SK-N-SH treated with all-trans-retinoic acid at 6 μM for 48 hours (cell line): ENCODE measurements around the gene C19orf53.

Experiments used
- ATAC-seq: fragments of 200-7000 bp; cut with Tn5 transposase; 3 replicates; pipeline ENCODE4 v1.9.1; 2020; ENCODE audit warnings: mild to moderate bottlenecking, moderate library complexity
- ARNTL ChIP-seq: fragments of 450-650 bp; formaldehyde crosslinking; IDR thresholded peaks from 2 replicates; pipeline ENCODE4 v1.5.0; 2020; ENCODE audit warnings: low read depth, mild to moderate bottlenecking, moderate library complexity, borderline replicate concordance
- BACH2 ChIP-seq: fragments of 250-450 bp; sonication (Bioruptor Pico); IDR thresholded peaks from 2 replicates; pipeline ENCODE4 v1.9.0; 2021; ENCODE audit warnings: mild to moderate bottlenecking, borderline replicate concordance
- CSDC2 ChIP-seq: fragments of 250-450 bp; sonication (Bioruptor Pico); IDR thresholded peaks from 2 replicates; pipeline ENCODE4 v1.5.0; 2020; ENCODE audit warnings: mild to moderate bottlenecking, moderate library complexity
- ESRRG ChIP-seq: fragments of 250-450 bp; sonication (Bioruptor Pico); IDR thresholded peaks from 2 replicates; pipeline ENCODE4 v1.6.1; 2021; ENCODE audit warnings: mild to moderate bottlenecking
- GLIS3 ChIP-seq: fragments of 250-450 bp; sonication (Bioruptor Pico); IDR thresholded peaks from 2 replicates; pipeline ENCODE4 v1.5.0; 2020; ENCODE audit warnings: mild to moderate bottlenecking, moderate library complexity
- ISL1 ChIP-seq: fragments of 250-450 bp; sonication (Bioruptor Pico); IDR thresholded peaks from 2 replicates; pipeline ENCODE4 v2.1.2; 2022; ENCODE audit warnings: mild to moderate bottlenecking, moderate library complexity
- OSR1 ChIP-seq: fragments of 250-450 bp; sonication (Bioruptor Pico); IDR thresholded peaks from 2 replicates; pipeline ENCODE4 v1.8.0; 2022; ENCODE audit warnings: moderate library complexity, mild to moderate bottlenecking, inconsistent platforms
- PPARA ChIP-seq: fragments of 250-450 bp; sonication (Bioruptor Pico); IDR thresholded peaks from 2 replicates; pipeline ENCODE4 v1.5.0; 2020; ENCODE audit warnings: mild to moderate bottlenecking, borderline replicate concordance
- RARB ChIP-seq: fragments of 250-450 bp; sonication (Bioruptor Pico); IDR thresholded peaks from 2 replicates; pipeline ENCODE4 v1.8.0; 2021; ENCODE audit warnings: mild to moderate bottlenecking, moderate library complexity
- SNAI2 ChIP-seq: fragments of 250-450 bp; sonication (Bioruptor Pico); IDR thresholded peaks from 2 replicates; pipeline ENCODE4 v1.5.0; 2020; ENCODE audit warnings: mild to moderate bottlenecking, moderate library complexity
- TCF4 ChIP-seq: fragments of 250-450 bp; sonication (Bioruptor Pico); IDR thresholded peaks from 2 replicates; pipeline ENCODE4 v1.8.0; 2021; ENCODE audit warnings: mild to moderate bottlenecking, moderate library complexity, borderline replicate concordance
- ZC3H10 ChIP-seq: fragments of 250-450 bp; sonication (Bioruptor Pico); IDR thresholded peaks from 2 replicates; pipeline ENCODE4 v1.5.1; 2021; ENCODE audit warnings: mild to moderate bottlenecking, moderate library complexity
- ZFP3 ChIP-seq: fragments of 250-450 bp; sonication (Bioruptor Pico); IDR thresholded peaks from 2 replicates; pipeline ENCODE4 v1.5.0; 2020; ENCODE audit warnings: mild to moderate bottlenecking, moderate library complexity
- ZFP30 ChIP-seq: fragments of 450-650 bp; formaldehyde crosslinking; IDR thresholded peaks from 2 replicates; pipeline ENCODE4 v1.5.0; 2022; ENCODE audit warnings: mild to moderate bottlenecking, moderate library complexity
- ZNF565 ChIP-seq: fragments of 450-650 bp; formaldehyde crosslinking; conservative IDR thresholded peaks from 2 replicates; pipeline ENCODE4 v1.5.0; 2020; ENCODE audit warnings: low read depth, mild to moderate bottlenecking, moderate library complexity
- ZNF70 ChIP-seq: fragments of 450-650 bp; formaldehyde crosslinking; IDR thresholded peaks from 2 replicates; pipeline ENCODE4 v1.5.0; 2020; ENCODE audit warnings: mild to moderate bottlenecking, moderate library complexity
- ZNF8 ChIP-seq: fragments of 450-650 bp; formaldehyde crosslinking; IDR thresholded peaks from 2 replicates; pipeline ENCODE4 v1.5.0; 2020; ENCODE audit warnings: mild to moderate bottlenecking, moderate library complexity
- TF ChIP-seq, protein P1 (sequence below): fragments of 250-450 bp; sonication (Bioruptor Pico); IDR thresholded peaks from 2 replicates; pipeline ENCODE4 v1.5.1; 2021; ENCODE audit warnings: mild to moderate bottlenecking, moderate library complexity
- TF ChIP-seq, protein P2 (sequence below): fragments of 250-450 bp; sonication (Bioruptor Pico); IDR thresholded peaks from 2 replicates; pipeline ENCODE4 v1.8.0; 2020; ENCODE audit warnings: mild to moderate bottlenecking, moderate library complexity, borderline replicate concordance
- TF ChIP-seq, protein P3 (sequence below): fragments of 250-450 bp; sonication (Bioruptor Pico); IDR thresholded peaks from 2 replicates; pipeline ENCODE4 v1.8.0; 2021; ENCODE audit warnings: low read depth, mild to moderate bottlenecking, moderate library complexity, borderline replicate concordance
- TF ChIP-seq, protein P4 (sequence below): fragments of 250-450 bp; sonication (Bioruptor Pico); IDR thresholded peaks from 2 replicates; pipeline ENCODE4 v1.5.0; 2020; ENCODE audit warnings: mild to moderate bottlenecking, moderate library complexity
- TF ChIP-seq, protein P5 (sequence below): fragments of 250-450 bp; sonication (Bioruptor Pico); IDR thresholded peaks from 2 replicates; pipeline ENCODE4 v1.5.1; 2020; ENCODE audit warnings: low read depth, mild to moderate bottlenecking, moderate library complexity

The C19orf53 gene

DNA sequence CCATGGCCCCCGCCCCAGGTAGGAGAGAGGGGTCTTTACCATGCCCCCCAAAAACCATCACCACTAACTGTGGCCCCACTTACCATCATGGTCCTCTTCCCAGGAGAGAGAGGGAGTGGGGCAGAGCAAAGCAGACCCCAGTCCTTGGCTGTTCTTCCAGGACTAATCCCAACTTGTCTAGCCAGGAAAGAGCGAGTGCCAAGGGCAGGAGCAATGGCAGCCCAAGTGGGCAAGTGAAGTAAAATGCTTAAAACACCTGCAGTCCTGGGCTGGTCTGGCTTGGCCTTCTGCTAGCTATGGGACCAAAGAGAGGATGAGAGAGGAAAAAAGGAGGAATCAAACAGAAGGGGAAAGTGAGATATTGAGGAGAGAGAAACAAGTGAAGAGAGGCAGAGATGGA lies 38.9 kb downstream of the C19orf53 start:
- TF ChIP-seq SNAI2 (no peak), ZNF565 (no peak), ZNF8 (CRISPR knock-in tag) (no peak), BACH2 (CRISPR knock-in tag) (no peak), ESRRG (CRISPR knock-in tag) (no peak)
- no peak for ATAC-seq

DNA sequence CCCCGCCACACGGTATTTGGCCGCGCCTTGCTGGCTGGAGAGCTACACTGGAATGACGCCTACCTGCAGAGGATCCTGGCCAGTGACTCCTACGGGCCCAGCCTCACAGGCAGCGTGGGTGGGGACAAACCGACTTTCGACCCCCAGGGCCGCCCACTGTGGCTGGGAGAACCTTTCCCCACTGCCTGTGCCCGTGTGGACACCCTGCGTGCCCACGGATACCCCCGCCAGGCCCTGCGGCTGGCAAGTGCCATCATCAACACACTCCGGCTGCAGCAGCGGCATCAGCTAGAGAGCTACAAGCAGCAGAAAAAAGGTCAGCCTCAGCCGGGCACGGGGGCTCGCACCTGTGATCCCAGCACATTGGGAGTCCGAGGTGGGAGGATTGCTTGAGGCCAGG lies 40.3 kb downstream of the C19orf53 start:
- no peak for ATAC-seq
- TF ChIP-seq ARNTL: no peak
- TF ChIP-seq, protein P1, sequence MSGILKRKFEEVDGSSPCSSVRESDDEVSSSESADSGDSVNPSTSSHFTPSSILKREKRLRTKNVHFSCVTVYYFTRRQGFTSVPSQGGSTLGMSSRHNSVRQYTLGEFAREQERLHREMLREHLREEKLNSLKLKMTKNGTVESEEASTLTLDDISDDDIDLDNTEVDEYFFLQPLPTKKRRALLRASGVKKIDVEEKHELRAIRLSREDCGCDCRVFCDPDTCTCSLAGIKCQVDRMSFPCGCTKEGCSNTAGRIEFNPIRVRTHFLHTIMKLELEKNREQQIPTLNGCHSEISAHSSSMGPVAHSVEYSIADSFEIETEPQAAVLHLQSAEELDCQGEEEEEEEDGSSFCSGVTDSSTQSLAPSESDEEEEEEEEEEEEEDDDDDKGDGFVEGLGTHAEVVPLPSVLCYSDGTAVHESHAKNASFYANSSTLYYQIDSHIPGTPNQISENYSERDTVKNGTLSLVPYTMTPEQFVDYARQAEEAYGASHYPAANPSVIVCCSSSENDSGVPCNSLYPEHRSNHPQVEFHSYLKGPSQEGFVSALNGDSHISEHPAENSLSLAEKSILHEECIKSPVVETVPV: no peak
- TF ChIP-seq TCF4: no peak
- no peak for TF ChIP-seq CSDC2 (CRISPR knock-in tag)
- TF ChIP-seq PPARA (CRISPR knock-in tag): no peak
- no peak for TF ChIP-seq ZFP3 (CRISPR knock-in tag)
- TF ChIP-seq, protein P2, sequence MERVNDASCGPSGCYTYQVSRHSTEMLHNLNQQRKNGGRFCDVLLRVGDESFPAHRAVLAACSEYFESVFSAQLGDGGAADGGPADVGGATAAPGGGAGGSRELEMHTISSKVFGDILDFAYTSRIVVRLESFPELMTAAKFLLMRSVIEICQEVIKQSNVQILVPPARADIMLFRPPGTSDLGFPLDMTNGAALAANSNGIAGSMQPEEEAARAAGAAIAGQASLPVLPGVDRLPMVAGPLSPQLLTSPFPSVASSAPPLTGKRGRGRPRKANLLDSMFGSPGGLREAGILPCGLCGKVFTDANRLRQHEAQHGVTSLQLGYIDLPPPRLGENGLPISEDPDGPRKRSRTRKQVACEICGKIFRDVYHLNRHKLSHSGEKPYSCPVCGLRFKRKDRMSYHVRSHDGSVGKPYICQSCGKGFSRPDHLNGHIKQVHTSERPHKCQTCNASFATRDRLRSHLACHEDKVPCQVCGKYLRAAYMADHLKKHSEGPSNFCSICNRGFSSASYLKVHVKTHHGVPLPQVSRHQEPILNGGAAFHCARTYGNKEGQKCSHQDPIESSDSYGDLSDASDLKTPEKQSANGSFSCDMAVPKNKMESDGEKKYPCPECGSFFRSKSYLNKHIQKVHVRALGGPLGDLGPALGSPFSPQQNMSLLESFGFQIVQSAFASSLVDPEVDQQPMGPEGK (CRISPR knock-in tag): no peak
- no peak for TF ChIP-seq ZNF565
- TF ChIP-seq OSR1: no peak
- no peak for TF ChIP-seq BACH2 (CRISPR knock-in tag)
- TF ChIP-seq, all 23 proteins: peak for 0

DNA sequence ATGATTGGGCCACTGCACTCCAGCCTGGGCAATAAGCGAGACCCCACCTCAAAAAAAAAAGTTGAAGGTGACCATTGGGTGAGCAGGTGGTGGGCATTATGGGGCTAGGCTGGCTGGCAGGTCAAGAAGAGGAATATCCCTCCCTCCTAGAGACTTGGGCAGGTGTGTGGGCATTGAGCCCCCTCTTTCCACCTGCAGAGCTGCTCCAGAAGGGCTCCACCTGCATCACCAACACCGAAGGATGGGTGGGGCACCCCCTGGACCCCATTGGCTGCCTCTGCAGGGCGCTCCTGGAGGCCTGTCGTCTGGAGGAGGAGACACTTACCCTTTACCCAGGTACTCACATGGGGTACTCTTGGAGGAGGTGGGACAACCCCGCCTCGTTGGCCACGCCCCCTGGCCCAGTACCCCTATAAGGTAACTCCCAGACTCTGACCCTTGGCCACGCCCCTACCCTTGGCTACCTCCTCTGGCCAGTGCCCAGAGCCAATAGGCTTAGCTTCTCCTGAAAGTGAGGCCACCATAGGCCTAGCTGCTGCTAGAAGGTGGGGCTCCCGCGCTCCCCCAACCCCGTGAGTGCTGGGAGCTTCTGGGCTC lies 42.9 kb downstream of the C19orf53 start:
- peak; percentile 52 for ATAC-seq
- TF ChIP-seq ZC3H10 (CRISPR knock-in tag) (no peak), ZNF70 (no peak), ISL1 (CRISPR knock-in tag) (no peak), ARNTL (no peak), GLIS3 (CRISPR knock-in tag) (no peak), OSR1 (no peak)
- TF ChIP-seq, protein P1: no peak
- TF ChIP-seq, protein P3, sequence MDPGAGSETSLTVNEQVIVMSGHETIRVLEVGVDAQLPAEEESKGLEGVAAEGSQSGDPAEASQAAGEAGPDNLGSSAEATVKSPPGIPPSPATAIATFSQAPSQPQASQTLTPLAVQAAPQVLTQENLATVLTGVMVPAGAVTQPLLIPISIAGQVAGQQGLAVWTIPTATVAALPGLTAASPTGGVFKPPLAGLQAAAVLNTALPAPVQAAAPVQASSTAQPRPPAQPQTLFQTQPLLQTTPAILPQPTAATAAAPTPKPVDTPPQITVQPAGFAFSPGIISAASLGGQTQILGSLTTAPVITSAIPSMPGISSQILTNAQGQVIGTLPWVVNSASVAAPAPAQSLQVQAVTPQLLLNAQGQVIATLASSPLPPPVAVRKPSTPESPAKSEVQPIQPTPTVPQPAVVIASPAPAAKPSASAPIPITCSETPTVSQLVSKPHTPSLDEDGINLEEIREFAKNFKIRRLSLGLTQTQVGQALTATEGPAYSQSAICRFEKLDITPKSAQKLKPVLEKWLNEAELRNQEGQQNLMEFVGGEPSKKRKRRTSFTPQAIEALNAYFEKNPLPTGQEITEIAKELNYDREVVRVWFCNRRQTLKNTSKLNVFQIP: no peak

DNA sequence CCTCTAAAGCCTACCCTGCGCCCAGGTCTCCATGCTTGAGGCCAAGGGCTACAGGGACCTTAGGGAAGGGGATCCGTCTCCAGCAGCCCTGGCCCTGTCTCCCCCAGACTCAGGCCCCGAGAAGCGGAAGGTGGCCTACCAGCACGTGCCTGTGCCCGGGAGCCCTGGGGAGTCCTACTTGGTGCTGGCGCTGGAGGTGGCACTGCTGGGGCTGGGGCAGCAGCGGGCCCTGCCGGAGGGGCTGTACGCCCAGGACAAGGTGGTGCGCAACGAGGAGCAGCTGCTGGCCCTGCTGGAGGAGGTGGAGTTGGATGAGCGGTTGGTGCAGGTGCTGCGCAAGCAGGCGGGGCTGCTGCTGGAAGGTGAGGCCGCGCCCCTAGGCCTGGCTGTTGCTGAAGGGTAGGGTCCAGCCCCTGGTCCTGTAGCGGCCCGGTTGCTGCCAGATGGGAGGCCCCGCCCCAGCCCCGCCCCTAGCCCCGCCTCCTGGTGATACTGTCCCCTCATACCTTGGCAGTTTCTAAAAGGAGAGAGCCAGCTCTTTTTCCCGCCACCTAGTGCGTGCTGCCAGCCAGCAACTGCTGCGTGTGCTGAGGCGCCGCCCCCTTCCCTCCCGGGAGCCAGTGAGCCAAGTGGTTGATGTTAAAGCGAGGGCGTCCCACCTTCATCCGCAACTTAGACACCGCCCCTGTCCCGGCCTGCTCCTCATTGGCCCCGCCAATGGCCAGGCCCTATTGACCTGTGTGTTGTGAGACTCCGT lies 43.5 kb downstream of the C19orf53 start:
- ATAC-seq: peak; percentile 13
- no peak for TF ChIP-seq OSR1
- TF ChIP-seq ESRRG (CRISPR knock-in tag): no peak
- TF ChIP-seq PPARA (CRISPR knock-in tag): no peak
- TF ChIP-seq, protein P4, sequence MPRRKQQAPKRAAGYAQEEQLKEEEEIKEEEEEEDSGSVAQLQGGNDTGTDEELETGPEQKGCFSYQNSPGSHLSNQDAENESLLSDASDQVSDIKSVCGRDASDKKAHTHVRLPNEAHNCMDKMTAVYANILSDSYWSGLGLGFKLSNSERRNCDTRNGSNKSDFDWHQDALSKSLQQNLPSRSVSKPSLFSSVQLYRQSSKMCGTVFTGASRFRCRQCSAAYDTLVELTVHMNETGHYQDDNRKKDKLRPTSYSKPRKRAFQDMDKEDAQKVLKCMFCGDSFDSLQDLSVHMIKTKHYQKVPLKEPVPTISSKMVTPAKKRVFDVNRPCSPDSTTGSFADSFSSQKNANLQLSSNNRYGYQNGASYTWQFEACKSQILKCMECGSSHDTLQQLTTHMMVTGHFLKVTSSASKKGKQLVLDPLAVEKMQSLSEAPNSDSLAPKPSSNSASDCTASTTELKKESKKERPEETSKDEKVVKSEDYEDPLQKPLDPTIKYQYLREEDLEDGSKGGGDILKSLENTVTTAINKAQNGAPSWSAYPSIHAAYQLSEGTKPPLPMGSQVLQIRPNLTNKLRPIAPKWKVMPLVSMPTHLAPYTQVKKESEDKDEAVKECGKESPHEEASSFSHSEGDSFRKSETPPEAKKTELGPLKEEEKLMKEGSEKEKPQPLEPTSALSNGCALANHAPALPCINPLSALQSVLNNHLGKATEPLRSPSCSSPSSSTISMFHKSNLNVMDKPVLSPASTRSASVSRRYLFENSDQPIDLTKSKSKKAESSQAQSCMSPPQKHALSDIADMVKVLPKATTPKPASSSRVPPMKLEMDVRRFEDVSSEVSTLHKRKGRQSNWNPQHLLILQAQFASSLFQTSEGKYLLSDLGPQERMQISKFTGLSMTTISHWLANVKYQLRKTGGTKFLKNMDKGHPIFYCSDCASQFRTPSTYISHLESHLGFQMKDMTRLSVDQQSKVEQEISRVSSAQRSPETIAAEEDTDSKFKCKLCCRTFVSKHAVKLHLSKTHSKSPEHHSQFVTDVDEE (CRISPR knock-in tag): no peak
- no peak for TF ChIP-seq ARNTL
- TF ChIP-seq BACH2 (CRISPR knock-in tag): no peak
- no peak for TF ChIP-seq ZNF565
- no peak for TF ChIP-seq ISL1 (CRISPR knock-in tag)
- no peak for TF ChIP-seq ZFP3 (CRISPR knock-in tag)
- TF ChIP-seq ZC3H10 (CRISPR knock-in tag): no peak
- TF ChIP-seq, protein P5, sequence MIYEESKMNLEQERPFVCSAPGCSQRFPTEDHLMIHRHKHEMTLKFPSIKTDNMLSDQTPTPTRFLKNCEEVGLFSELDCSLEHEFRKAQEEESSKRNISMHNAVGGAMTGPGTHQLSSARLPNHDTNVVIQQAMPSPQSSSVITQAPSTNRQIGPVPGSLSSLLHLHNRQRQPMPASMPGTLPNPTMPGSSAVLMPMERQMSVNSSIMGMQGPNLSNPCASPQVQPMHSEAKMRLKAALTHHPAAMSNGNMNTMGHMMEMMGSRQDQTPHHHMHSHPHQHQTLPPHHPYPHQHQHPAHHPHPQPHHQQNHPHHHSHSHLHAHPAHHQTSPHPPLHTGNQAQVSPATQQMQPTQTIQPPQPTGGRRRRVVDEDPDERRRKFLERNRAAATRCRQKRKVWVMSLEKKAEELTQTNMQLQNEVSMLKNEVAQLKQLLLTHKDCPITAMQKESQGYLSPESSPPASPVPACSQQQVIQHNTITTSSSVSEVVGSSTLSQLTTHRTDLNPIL (CRISPR knock-in tag): no peak
- TF ChIP-seq, protein P3: no peak
- TF ChIP-seq ZFP30 (CRISPR knock-in tag): no peak
- no peak for TF ChIP-seq SNAI2
- no peak for TF ChIP-seq RARB (CRISPR knock-in tag)
- no peak for TF ChIP-seq TCF4
- TF ChIP-seq ZNF70: no peak
- no peak for TF ChIP-seq CSDC2 (CRISPR knock-in tag)
- TF ChIP-seq, all 23 proteins: peak for 0
